ENCODE data around the gene MICAL3. TPM values are rescaled to one million over a fixed set of nuclear protein-coding genes. Genes with fewer than 3 reads are reported as not detected.
"Not testable (repeated sequence)": the region's sequence is repeated elsewhere in the genome, so short reads cannot be mapped to it uniquely, and the experiment has no call there.

MICAL3 gene
- total and polyA plus RNA-seq, 9 of the 15 experiments (the other 6 are each of a cell fraction or from before 2014, with no cell fraction given), result 0.53 to 32.1 (median 12.3) TPM

DNA sequence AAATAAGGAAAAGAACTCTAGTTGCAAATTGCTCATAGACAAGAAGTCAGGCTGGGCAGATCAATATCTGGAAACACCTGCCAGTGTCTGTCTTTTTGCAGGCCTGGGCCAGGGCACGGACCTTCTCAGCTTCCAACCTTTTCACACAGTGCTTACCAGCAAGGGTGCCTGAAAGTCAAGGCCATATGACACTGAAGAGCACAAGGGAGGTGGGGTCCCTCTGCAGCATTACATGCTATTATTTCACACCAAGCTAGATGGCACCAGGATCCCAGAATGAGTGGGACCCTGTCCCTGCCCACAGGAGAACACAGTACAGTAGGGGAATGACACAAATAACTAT lies 47.6 kb upstream of the MICAL3 start:
- no peak for DNase-seq (ENCODE audit: extremely low read depth in 1 of 4, low spot score in 3 of 4)
- FAIRE-seq, result no peak
- ChIA-PET CTCF (ENCODE audit: low intra/inter-chr PET ratio) (no interaction called here), POLR2A (interaction anchor here (0.6 kb wide), 1 partner anchor 240 kb away, joined by 3 read pairs; no protein-coding TSS in a partner anchor)
- Histone ChIP-seq H4K20me1 (replicated peaks; ENCODE audit: control insufficient read depth, insufficient read depth, low read length) (peaks cover 4% of the 10 kb centered on the region; the same call in 1 of the 2 replicates), H3K36me3 (ENCODE audit: control insufficient read depth, insufficient read depth, low read length) (no peaks in the 10 kb centered on the region), H3K27ac (ENCODE audit: extremely low read depth, low read depth, low read length) (no peak overlapping the region), H3K9me3 (replicated peaks; ENCODE audit: control insufficient read depth, insufficient read depth, low read depth, low read length) (no peaks in the 10 kb centered on the region), H3K4me1 (replicated peaks in 1 of 2; ENCODE audit: control insufficient read depth in 2 of 2, insufficient read depth in 2 of 2, low read length in 2 of 2) (peaks cover 4 to 13% of the 10 kb centered on the region in 2 experiments; a peak in 3 of 5 replicates), H3K9ac (ENCODE audit: insufficient read depth in 1 of 2, low read depth in 2 of 2, low read length in 2 of 2) (no peak overlapping the region), H3K4me3 (no peak overlapping the region), H3K27me3 (ENCODE audit: control insufficient read depth in 2 of 2, insufficient read depth in 2 of 2, low read length in 2 of 2) (peaks cover 21 to 32% of the 10 kb centered on the region in 2 experiments), H3K9me1 (ENCODE audit: control insufficient read depth, insufficient read depth, low read length) (no peaks in the 10 kb centered on the region), H2AFZ (ENCODE audit: low read depth, low read length) (no peak overlapping the region), H3K79me2 (ENCODE audit: control insufficient read depth, insufficient read depth, low read length) (no peaks in the 10 kb centered on the region), H3K4me2 (ENCODE audit: insufficient read depth, low read length) (no peak overlapping the region)
- TF ChIP-seq ZNF408 (CRISPR knock-in tag; IDR thresholded peaks at IDR 0.05; ENCODE audit: low read depth) (no peak), ZNF57 (CRISPR knock-in tag; IDR thresholded peaks at IDR 0.05) (no peak)
- BruUV-seq (replicated peaks), result no TSS peak
- no peak for ATAC-seq
- in situ Hi-C loops (cut with MboI) (loop anchor here (5.0 to 10.0 kb wide), 2 partner anchors 240 to 517 kb away; no protein-coding TSS in a partner anchor), intact Hi-C loops (cut with micrococcal nuclease) (no loop called here)
- WGBS (ENCODE audit: insufficient coverage, low coverage, missing lambda C conversion rate), result 0% methylated on average over 1 of the region's 1 CpG

GRCh38 chr22:18071307-18071967 lies 47.1 kb upstream of the MICAL3 start:
- H3K27me3 ChIP-seq (ENCODE audit: control insufficient read depth in 2 of 2, insufficient read depth in 2 of 2, low read length in 2 of 2), result peaks cover 26 to 34% of the 10 kb centered on the region in 2 experiments
- H3K36me3 ChIP-seq (ENCODE audit: control insufficient read depth, insufficient read depth, low read length); H3K4me2 ChIP-seq (ENCODE audit: insufficient read depth, low read length); intact Hi-C loops (cut with micrococcal nuclease); H3K4me3 ChIP-seq; H3K9me1 ChIP-seq (ENCODE audit: control insufficient read depth, insufficient read depth, low read length); H2AFZ ChIP-seq (ENCODE audit: low read depth, low read length); H3K9me3 ChIP-seq (replicated peaks; ENCODE audit: control insufficient read depth, insufficient read depth, low read depth, low read length); FAIRE-seq; H3K9ac ChIP-seq (ENCODE audit: insufficient read depth in 1 of 2, low read depth in 2 of 2, low read length in 2 of 2); H3K27ac ChIP-seq (ENCODE audit: extremely low read depth, low read depth, low read length); H3K4me1 ChIP-seq (replicated peaks in 1 of 2; ENCODE audit: control insufficient read depth in 2 of 2, insufficient read depth in 2 of 2, low read length in 2 of 2); H3K79me2 ChIP-seq (ENCODE audit: control insufficient read depth, insufficient read depth, low read length); BruUV-seq (replicated peaks); H4K20me1 ChIP-seq (replicated peaks; ENCODE audit: control insufficient read depth, insufficient read depth, low read length); DNase-seq (ENCODE audit: extremely low read depth in 1 of 4, low spot score in 3 of 4); ATAC-seq: not testable (repeated sequence)
- 28% methylated on average over 7 of the region's 7 CpGs for WGBS (ENCODE audit: insufficient coverage, low coverage, missing lambda C conversion rate)
- ChIA-PET CTCF (ENCODE audit: low intra/inter-chr PET ratio) (interaction anchor here (0.7 kb wide), 1 partner anchor 159 kb away, joined by 3 read pairs; no protein-coding TSS in a partner anchor), POLR2A (interaction anchor here (0.6 kb wide), 1 partner anchor 240 kb away, joined by 3 read pairs; no protein-coding TSS in a partner anchor)
- in situ Hi-C loops (cut with MboI), result loop anchor here (5.0 to 10.0 kb wide), 2 partner anchors 239 to 517 kb away; no protein-coding TSS in a partner anchor

All from K562 (cell line).